ENCODE data around the gene NAMPT.

- TF ChIP-seq, protein P1, sequence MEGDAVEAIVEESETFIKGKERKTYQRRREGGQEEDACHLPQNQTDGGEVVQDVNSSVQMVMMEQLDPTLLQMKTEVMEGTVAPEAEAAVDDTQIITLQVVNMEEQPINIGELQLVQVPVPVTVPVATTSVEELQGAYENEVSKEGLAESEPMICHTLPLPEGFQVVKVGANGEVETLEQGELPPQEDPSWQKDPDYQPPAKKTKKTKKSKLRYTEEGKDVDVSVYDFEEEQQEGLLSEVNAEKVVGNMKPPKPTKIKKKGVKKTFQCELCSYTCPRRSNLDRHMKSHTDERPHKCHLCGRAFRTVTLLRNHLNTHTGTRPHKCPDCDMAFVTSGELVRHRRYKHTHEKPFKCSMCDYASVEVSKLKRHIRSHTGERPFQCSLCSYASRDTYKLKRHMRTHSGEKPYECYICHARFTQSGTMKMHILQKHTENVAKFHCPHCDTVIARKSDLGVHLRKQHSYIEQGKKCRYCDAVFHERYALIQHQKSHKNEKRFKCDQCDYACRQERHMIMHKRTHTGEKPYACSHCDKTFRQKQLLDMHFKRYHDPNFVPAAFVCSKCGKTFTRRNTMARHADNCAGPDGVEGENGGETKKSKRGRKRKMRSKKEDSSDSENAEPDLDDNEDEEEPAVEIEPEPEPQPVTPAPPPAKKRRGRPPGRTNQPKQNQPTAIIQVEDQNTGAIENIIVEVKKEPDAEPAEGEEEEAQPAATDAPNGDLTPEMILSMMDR (conservative IDR thresholded peaks at IDR 0.05), result no peak
- TF ChIP-seq ZFX (IDR thresholded peaks at IDR 0.05), result no peak
Measured at GRCh38 chr7:106273009-106273668, 11.6 kb downstream of the NAMPT start.

All from C4-2B (cell line).